Mesenchymal stem cell (in vitro differentiated cells and primary cell): ENCODE measurements around the gene WASL. TPM values are rescaled to one million over a fixed set of nuclear protein-coding genes. Genes with fewer than 3 reads are reported as not detected.
"Not testable (repeated sequence)": the region's sequence is repeated elsewhere in the genome, so short reads cannot be mapped to it uniquely, and the experiment has no call there.

ENCODE experiments used
- DNase-seq: peaks from one replicate; pipeline ENCODE4 v3.0.0-alpha.2; 2013
- H2AFZ ChIP-seq: one replicate; pipeline ENCODE4 v1.6.1; 2013; ENCODE audit warnings: low read depth, mild to moderate bottlenecking, control low read depth, inconsistent platforms, low read length, moderate library complexity
- H2AK5ac ChIP-seq: 2 replicates; pipeline ENCODE4 v1.6.1; 2013; ENCODE audit warnings: low read length, moderate library complexity, mild to moderate bottlenecking, inconsistent platforms; ENCODE audit not compliant: severe bottlenecking
- H2BK120ac ChIP-seq: one replicate; pipeline ENCODE4 v1.6.1; 2013; ENCODE audit warnings: low read depth, mild to moderate bottlenecking, inconsistent platforms, low read length, moderate library complexity
- H2BK12ac ChIP-seq, 2 experiments: one replicate each; pipeline ENCODE4 v1.6.1; 2013; ENCODE audit warnings: inconsistent platforms in 2 of 2, low read length in 2 of 2, mild to moderate bottlenecking in 2 of 2, moderate library complexity in 2 of 2, control low read depth in 1 of 2
- H2BK15ac ChIP-seq: one replicate; pipeline ENCODE4 v1.6.1; 2013; ENCODE audit warnings: mild to moderate bottlenecking, low read depth, inconsistent platforms; ENCODE audit not compliant: poor library complexity, severe bottlenecking
- H2BK5ac ChIP-seq: 2 replicates; pipeline ENCODE4 v1.6.1; 2013; ENCODE audit warnings: low read depth, mild to moderate bottlenecking, low read length, control low read depth, inconsistent platforms; ENCODE audit not compliant: poor library complexity, severe bottlenecking
- H3K14ac ChIP-seq, 2 experiments: one replicate each; pipeline ENCODE4 v1.6.1; 2013; ENCODE audit warnings: inconsistent platforms in 2 of 2, low read length in 2 of 2, control low read depth in 1 of 2, mild to moderate bottlenecking in 1 of 2, moderate library complexity in 1 of 2
- H3K18ac ChIP-seq, 2 experiments: one replicate each; pipeline ENCODE4 v1.6.1; 2013; ENCODE audit warnings: inconsistent platforms in 2 of 2, low read length in 2 of 2, control low read depth in 1 of 2, low read depth in 1 of 2, mild to moderate bottlenecking in 1 of 2
- H3K23ac ChIP-seq, 2 experiments: one replicate each; pipeline ENCODE4 v1.6.1; 2013; ENCODE audit warnings: inconsistent platforms in 2 of 2, low read length in 2 of 2, mild to moderate bottlenecking in 2 of 2, moderate library complexity in 2 of 2, control low read depth in 1 of 2
- H3K27ac ChIP-seq: 2 replicates; pipeline ENCODE4 v1.5.1; 2013; ENCODE audit warnings: mild to moderate bottlenecking, moderate library complexity, low read length, control low read depth, inconsistent platforms; ENCODE audit not compliant: poor library complexity, severe bottlenecking
- H3K27me3 ChIP-seq, 2 experiments: 2 replicates each; pipeline versions ENCODE4 v1.6.1 to v1.7.0; 2013; ENCODE audit warnings: low read length in 2 of 2, mild to moderate bottlenecking in 2 of 2, moderate library complexity in 2 of 2, control low read depth in 1 of 2, inconsistent platforms in 1 of 2; ENCODE audit not compliant: control insufficient read depth in 1 of 2, insufficient read depth in 1 of 2
- H3K36me3 ChIP-seq, 2 experiments: 2 replicates each; pipeline versions ENCODE4 v1.6.1 to v1.7.0; 2013; ENCODE audit warnings: low read length in 2 of 2, control low read depth in 1 of 2, inconsistent platforms in 1 of 2, low read depth in 1 of 2, mild to moderate bottlenecking in 1 of 2; ENCODE audit not compliant: insufficient read depth in 2 of 2, control insufficient read depth in 1 of 2
- H3K4ac ChIP-seq, 2 experiments: one replicate each; pipeline ENCODE4 v1.6.1; 2013; ENCODE audit warnings: inconsistent platforms in 2 of 2, low read length in 2 of 2, mild to moderate bottlenecking in 2 of 2, moderate library complexity in 2 of 2, control low read depth in 1 of 2, low read depth in 1 of 2
- H3K4me1 ChIP-seq: 2 replicates; pipeline ENCODE4 v1.6.1; 2013; ENCODE audit warnings: low read depth, low read length, control low read depth; ENCODE audit not compliant: control insufficient read depth, insufficient read depth
- H3K4me2 ChIP-seq: 2 replicates; pipeline ENCODE4 v1.6.1; 2013; ENCODE audit warnings: low read length, mild to moderate bottlenecking, inconsistent platforms; ENCODE audit not compliant: poor library complexity, severe bottlenecking
- H3K4me3 ChIP-seq, 2 experiments: 2 replicates each; pipeline versions ENCODE4 v1.5.1 to v1.7.0; 2013; ENCODE audit warnings: low read length in 2 of 2, mild to moderate bottlenecking in 2 of 2, control low read depth in 1 of 2, low read depth in 1 of 2; ENCODE audit not compliant: insufficient read depth in 1 of 2
- H3K79me1 ChIP-seq: replicated peaks from 2 replicates; pipeline ENCODE4 v1.6.1; 2013; ENCODE audit warnings: mild to moderate bottlenecking, control low read depth, low read length, inconsistent platforms; ENCODE audit not compliant: poor library complexity, severe bottlenecking
- H3K9ac ChIP-seq: 2 replicates; pipeline ENCODE4 v1.7.0; 2013; ENCODE audit warnings: mild to moderate bottlenecking, low read length, moderate library complexity
- H3K9me3 ChIP-seq: 2 replicates; pipeline ENCODE4 v1.7.0; 2013; ENCODE audit warnings: mild to moderate bottlenecking, low read length; ENCODE audit not compliant: control insufficient read depth
- H4K8ac ChIP-seq: one replicate; pipeline ENCODE4 v1.6.1; 2013; ENCODE audit warnings: inconsistent platforms, mild to moderate bottlenecking, low read length, moderate library complexity
- H4K91ac ChIP-seq: one replicate; pipeline ENCODE4 v1.6.1; 2013; ENCODE audit warnings: mild to moderate bottlenecking, low read length, inconsistent platforms
- WGBS: methylation state at CpG from one replicate; pipeline ENCODE4 v1.1.7; 2013; ENCODE audit warnings: mixed read lengths; 5-methylcytosine and 5-hydroxymethylcytosine counted together
- small RNA-seq: library from polyadenylated mRNA; stranded (forward); fragments of <200 nt; extraction: miRNeasy Mini kit (QIAGEN cat#:217004); gene quantifications from one replicate; pipeline ENCODE3, GENCODE V24; 2013; ENCODE audit warnings: low read depth

WASL gene

GRCh38 chr7:123634011-123634573 is 114.7 kb downstream of the WASL start:
- H3K14ac ChIP-seq, H3K79me1 ChIP-seq, H4K8ac ChIP-seq, H3K27me3 ChIP-seq, H3K9me3 ChIP-seq, H2BK120ac ChIP-seq, H2BK12ac ChIP-seq, H2AFZ ChIP-seq, H2BK15ac ChIP-seq, H3K9ac ChIP-seq, H3K4ac ChIP-seq, H2AK5ac ChIP-seq, H3K4me2 ChIP-seq, H3K27ac ChIP-seq, DNase-seq, H2BK5ac ChIP-seq, H3K18ac ChIP-seq, H3K4me1 ChIP-seq, H4K91ac ChIP-seq, H3K36me3 ChIP-seq, H3K23ac ChIP-seq, H3K4me3 ChIP-seq: not testable (repeated sequence)
- 14% methylated on average over 1 of the region's 2 CpGs for WGBS

DNA sequence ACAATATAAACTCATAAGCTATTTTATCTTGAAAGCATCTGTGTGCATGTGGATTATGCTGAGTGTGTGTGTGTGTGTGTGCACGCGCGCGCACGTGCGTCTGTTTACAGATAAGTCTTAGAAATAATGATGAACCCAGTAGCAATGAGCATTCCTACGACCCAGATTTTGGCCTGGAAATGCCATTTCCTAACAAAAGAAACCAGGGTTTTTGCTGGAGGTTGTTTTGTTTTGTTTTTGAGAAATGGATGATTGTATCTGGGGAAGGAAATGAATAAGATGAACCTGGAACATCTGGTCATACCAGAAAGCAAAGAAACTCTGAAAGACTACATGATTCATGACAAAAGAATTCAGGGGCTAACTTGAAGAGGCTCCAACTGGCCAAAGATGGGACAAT is 115.2 kb downstream of the WASL start:
- H3K36me3 ChIP-seq: no peaks in the 10 kb centered on the region
- no peak overlapping the region for H4K8ac ChIP-seq
- H3K23ac ChIP-seq: no peak overlapping the region
- peak; percentile 48 for DNase-seq
- no peak overlapping the region for H2BK15ac ChIP-seq
- H3K79me1 ChIP-seq: no peaks in the 10 kb centered on the region
- no peak overlapping the region for H2BK120ac ChIP-seq
- H3K27me3 ChIP-seq: no peaks in the 10 kb centered on the region
- peak overlapping the region; percentile 66 for H3K27ac ChIP-seq
- H3K18ac ChIP-seq: no peak overlapping the region
- H3K9ac ChIP-seq: no peak overlapping the region
- H3K4ac ChIP-seq: no peak overlapping the region
- no peak overlapping the region for H2AFZ ChIP-seq
- no peak overlapping the region for H2BK5ac ChIP-seq
- no peaks in the 10 kb centered on the region for H3K9me3 ChIP-seq
- H3K14ac ChIP-seq: no peak overlapping the region
- H3K4me1 ChIP-seq: peaks cover 2% of the 10 kb centered on the region
- H3K4me2 ChIP-seq: peak overlapping the region; percentile 63
- no peak overlapping the region for H4K91ac ChIP-seq
- no peak overlapping the region for H2AK5ac ChIP-seq
- no peak overlapping the region for H3K4me3 ChIP-seq
- no peak overlapping the region for H2BK12ac ChIP-seq
- WGBS: 6% methylated on average over 7 of the region's 7 CpGs

DNA sequence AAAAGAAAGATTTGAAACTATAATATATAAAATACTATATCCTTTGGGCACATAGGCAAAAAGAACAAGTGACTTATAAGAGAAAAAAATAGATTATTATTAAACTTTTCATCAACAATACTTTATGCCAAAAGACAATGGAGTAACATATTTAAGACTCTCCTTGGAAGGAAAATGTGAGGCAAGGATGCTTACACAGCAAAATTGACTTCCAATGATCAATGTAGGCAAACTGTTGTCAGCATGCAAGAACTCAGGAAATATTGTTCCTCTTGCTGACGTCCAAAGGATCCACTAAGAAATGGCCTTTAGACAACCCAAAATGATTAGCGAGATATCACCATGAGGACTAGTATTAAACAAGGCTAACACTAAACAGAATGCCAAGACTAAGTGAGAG is 116.0 kb downstream of the WASL start:
- DNase-seq: no peak
- Histone ChIP-seq H4K8ac (no peak overlapping the region), H3K27me3 (no peaks in the 10 kb centered on the region), H3K18ac (no peak overlapping the region), H3K9ac (no peak overlapping the region), H3K4me1 (peaks cover 2% of the 10 kb centered on the region), H3K9me3 (no peaks in the 10 kb centered on the region), H2BK120ac (no peak overlapping the region), H3K27ac (no peak overlapping the region), H3K4me2 (no peak overlapping the region), H3K14ac (no peak overlapping the region), H3K23ac (no peak overlapping the region), H2BK12ac (no peak overlapping the region), H2BK5ac (no peak overlapping the region), H3K79me1 (no peaks in the 10 kb centered on the region), H3K4ac (no peak overlapping the region), H4K91ac (no peak overlapping the region), H3K36me3 (no peaks in the 10 kb centered on the region), H2AFZ (no peak overlapping the region), H2AK5ac (no peak overlapping the region), H3K4me3 (no peak overlapping the region), H2BK15ac (no peak overlapping the region)
- 78% methylated on average over 1 of the region's 2 CpGs for WGBS

Small RNA genes within 50 kb of the gene (small RNA-seq; reads per million reads assigned to genes)
- gene RNU6-11P: not detected
